Measurements from ENCODE around the gene VAMP4. TPM values are rescaled to one million over a fixed set of nuclear protein-coding genes. Genes with fewer than 3 reads are reported as not detected.
"Not testable (repeated sequence)": the region's sequence is repeated elsewhere in the genome, so short reads cannot be mapped to it uniquely, and the experiment has no call there.

VAMP4 gene
- total and polyA plus RNA-seq, 7 donors = 5.7 to 16.9 (median 13.0) TPM

DNA sequence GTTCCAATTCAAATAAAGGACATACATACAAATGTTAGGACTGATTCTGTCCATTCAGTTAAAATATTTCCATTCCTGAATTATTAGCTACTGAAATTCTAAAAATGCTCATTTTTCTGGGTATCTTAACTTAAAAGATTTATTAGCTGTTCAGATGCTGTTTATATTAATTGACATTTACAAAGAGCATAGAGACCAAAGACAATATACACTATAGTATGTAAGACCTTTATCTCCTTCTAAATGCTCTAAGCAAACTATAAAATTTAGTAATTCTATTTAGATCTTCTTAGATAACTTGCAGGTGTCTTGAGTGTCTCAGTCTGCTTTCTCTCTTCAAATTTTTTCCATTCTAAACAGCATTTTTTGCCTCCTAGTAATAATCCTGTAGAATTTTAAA is 39.3 kb downstream of the VAMP4 start:
- no peak overlapping the region for H3K27ac ChIP-seq
- no peak for TF ChIP-seq EP300 (IDR thresholded peaks at IDR 0.05)
- TF ChIP-seq, protein P1, sequence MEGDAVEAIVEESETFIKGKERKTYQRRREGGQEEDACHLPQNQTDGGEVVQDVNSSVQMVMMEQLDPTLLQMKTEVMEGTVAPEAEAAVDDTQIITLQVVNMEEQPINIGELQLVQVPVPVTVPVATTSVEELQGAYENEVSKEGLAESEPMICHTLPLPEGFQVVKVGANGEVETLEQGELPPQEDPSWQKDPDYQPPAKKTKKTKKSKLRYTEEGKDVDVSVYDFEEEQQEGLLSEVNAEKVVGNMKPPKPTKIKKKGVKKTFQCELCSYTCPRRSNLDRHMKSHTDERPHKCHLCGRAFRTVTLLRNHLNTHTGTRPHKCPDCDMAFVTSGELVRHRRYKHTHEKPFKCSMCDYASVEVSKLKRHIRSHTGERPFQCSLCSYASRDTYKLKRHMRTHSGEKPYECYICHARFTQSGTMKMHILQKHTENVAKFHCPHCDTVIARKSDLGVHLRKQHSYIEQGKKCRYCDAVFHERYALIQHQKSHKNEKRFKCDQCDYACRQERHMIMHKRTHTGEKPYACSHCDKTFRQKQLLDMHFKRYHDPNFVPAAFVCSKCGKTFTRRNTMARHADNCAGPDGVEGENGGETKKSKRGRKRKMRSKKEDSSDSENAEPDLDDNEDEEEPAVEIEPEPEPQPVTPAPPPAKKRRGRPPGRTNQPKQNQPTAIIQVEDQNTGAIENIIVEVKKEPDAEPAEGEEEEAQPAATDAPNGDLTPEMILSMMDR (IDR thresholded peaks at IDR 0.05) = no peak
- no peak for TF ChIP-seq POLR2AphosphoS5 (IDR thresholded peaks at IDR 0.05)
- TF ChIP-seq POLR2A (IDR thresholded peaks at IDR 0.05) = no peak
- no peak overlapping the region for H3K4me3 ChIP-seq
- intact Hi-C loops (cut with DNase I) = no loop called here
- no peaks in the 10 kb centered on the region for H3K27me3 ChIP-seq
- peaks cover 0 to 21% (median 0%) of the 10 kb centered on the region in 4 donors for H3K36me3 ChIP-seq
- DNase-seq = no peak
- peaks cover 0 to 13% (median 4%) of the 10 kb centered on the region in 4 donors for H3K4me1 ChIP-seq
- H3K9me3 ChIP-seq = no peaks in the 10 kb centered on the region

- H3K27me3 ChIP-seq = no peaks in the 10 kb centered on the region
- TF ChIP-seq, protein P1 (IDR thresholded peaks at IDR 0.05) = no peak
- no peak for TF ChIP-seq POLR2A (IDR thresholded peaks at IDR 0.05)
- TF ChIP-seq EP300 (IDR thresholded peaks at IDR 0.05) = no peak
- TF ChIP-seq POLR2AphosphoS5 (IDR thresholded peaks at IDR 0.05) = no peak
- WGBS, 2 donors = 92 to 95% methylated on average over 2 of the region's 2 CpGs
Observed at GRCh38 chr1:171699531-171699930, 42.3 kb downstream of the VAMP4 start.

DNA sequence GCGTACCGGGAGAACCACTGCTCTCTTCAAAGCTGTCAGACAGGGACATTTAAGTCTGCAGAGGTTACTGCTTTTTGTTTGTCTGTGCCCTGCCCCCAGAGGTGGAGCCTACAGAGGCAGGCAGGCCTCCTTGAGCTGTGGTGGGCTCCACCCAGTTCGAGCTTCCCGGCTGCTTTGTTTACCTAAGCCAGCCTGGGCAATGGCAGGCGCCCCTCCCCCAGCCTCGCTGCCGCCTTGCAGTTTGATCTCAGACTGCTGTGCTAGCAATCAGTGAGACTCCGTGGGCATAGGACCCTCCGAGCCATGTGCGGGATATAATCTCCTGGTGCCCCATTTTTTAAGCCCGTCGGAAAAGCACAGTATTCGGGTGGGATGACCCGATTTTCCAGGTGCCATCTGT is 46.1 kb downstream of the VAMP4 start:
- H3K9me3 ChIP-seq; DNase-seq; H3K4me3 ChIP-seq; H3K36me3 ChIP-seq; H3K27me3 ChIP-seq; intact Hi-C loops (cut with DNase I); H3K4me1 ChIP-seq; H3K27ac ChIP-seq: not testable (repeated sequence)
- 87 to 91% methylated on average over 14 of the region's 14 CpGs for WGBS, 2 donors

More at GRCh38 chr1:171699531-171699930, 42.3 kb downstream of the VAMP4 start:
- peaks cover 0 to 13% (median 0%) of the 10 kb centered on the region in 4 donors for H3K36me3 ChIP-seq
- H3K4me3 ChIP-seq = no peak overlapping the region
- no peaks in the 10 kb centered on the region for H3K9me3 ChIP-seq
- H3K27ac ChIP-seq = no peak overlapping the region
- no peak for DNase-seq
- no peaks in the 10 kb centered on the region for H3K4me1 ChIP-seq
- intact Hi-C loops (cut with DNase I) = no loop called here

DNA sequence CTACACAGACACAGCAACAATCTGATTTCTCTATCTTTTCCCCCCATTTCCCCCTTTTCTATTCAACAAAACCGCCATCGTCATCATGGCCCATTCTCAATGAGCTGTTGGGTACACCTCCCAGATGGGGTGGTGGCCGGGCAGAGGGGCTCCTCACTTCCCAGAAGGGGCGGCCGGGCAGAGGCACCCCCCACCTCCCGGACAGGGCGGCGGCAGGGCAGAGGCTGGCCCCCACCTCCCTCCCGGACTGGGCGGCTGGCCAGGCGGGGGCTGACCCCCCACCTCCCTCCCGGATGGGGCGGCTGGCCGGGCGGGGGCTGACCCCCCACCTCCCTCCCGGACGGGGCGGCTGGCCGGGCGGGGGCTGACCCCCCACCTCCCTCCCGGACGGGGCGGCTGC is 48.3 kb downstream of the VAMP4 start:
- H3K27ac ChIP-seq; H3K9me3 ChIP-seq; intact Hi-C loops (cut with DNase I); DNase-seq; H3K27me3 ChIP-seq; H3K36me3 ChIP-seq; H3K4me3 ChIP-seq; H3K4me1 ChIP-seq: not testable (repeated sequence)
- 95 to 96% methylated on average over 13 to 20 of the region's 23 CpGs for WGBS, 2 donors

- Histone ChIP-seq H3K27ac (no peak overlapping the region), H3K9me3 (no peaks in the 10 kb centered on the region), H3K27me3 (no peaks in the 10 kb centered on the region), H3K4me3 (no peak overlapping the region), H3K36me3 (no peaks in the 10 kb centered on the region), H3K4me1 (no peaks in the 10 kb centered on the region)
- intact Hi-C loops (cut with DNase I) = no loop called here
- DNase-seq = no peak
- WGBS, 2 donors = 46 to 75% methylated on average over 8 of the region's 8 CpGs
- TF ChIP-seq POLR2A (IDR thresholded peaks at IDR 0.05) = no peak
- TF ChIP-seq EP300 (IDR thresholded peaks at IDR 0.05) = no peak
- TF ChIP-seq, protein P1 (IDR thresholded peaks at IDR 0.05) = no peak
- TF ChIP-seq POLR2AphosphoS5 (IDR thresholded peaks at IDR 0.05) = no peak
Observed at GRCh38 chr1:171683870-171684269, 58.0 kb downstream of the VAMP4 start.

DNA sequence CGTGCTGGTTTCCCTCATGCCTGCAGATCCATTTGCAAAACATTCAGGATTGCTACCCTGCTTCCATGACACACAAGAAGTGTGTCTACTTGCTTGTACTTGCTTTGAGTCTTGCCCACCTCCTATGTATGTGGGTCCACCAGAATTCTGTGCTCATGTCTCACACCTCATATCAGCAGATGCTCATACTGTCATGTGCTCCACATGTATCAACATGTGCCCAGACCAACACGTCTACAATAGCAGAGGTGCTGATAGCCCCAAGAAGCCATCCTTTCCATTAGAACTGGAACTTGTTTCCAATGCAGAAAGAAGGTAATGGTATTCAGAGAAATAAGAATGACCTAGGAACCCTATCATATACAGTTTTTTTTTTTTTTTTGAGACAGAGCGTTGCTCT is 61.5 kb downstream of the VAMP4 start:
- DNase-seq = no peak
- H3K27me3 ChIP-seq = no peaks in the 10 kb centered on the region
- H3K9me3 ChIP-seq = no peaks in the 10 kb centered on the region
- peaks cover 0 to 6% (median 3%) of the 10 kb centered on the region in 4 donors for H3K4me1 ChIP-seq
- no peak overlapping the region for H3K27ac ChIP-seq
- 95 to 98% methylated on average over 3 of the region's 3 CpGs for WGBS, 2 donors
- no peaks in the 10 kb centered on the region for H3K36me3 ChIP-seq
- intact Hi-C loops (cut with DNase I) = no loop called here
- TF ChIP-seq POLR2A (IDR thresholded peaks at IDR 0.05) (no peak), EP300 (IDR thresholded peaks at IDR 0.05) (no peak), POLR2AphosphoS5 (IDR thresholded peaks at IDR 0.05) (no peak)
- TF ChIP-seq, protein P1 (IDR thresholded peaks at IDR 0.05) = no peak
- H3K4me3 ChIP-seq = no peak overlapping the region
